ENCODE measurements around the gene BRPF1.

Gene BRPF1

GRCh38 chr3:9736831-9737230 lies 5.3 kb downstream of the BRPF1 start:
- no peak for DNase-seq (ENCODE audit: low read depth in 2 of 2)

DNA sequence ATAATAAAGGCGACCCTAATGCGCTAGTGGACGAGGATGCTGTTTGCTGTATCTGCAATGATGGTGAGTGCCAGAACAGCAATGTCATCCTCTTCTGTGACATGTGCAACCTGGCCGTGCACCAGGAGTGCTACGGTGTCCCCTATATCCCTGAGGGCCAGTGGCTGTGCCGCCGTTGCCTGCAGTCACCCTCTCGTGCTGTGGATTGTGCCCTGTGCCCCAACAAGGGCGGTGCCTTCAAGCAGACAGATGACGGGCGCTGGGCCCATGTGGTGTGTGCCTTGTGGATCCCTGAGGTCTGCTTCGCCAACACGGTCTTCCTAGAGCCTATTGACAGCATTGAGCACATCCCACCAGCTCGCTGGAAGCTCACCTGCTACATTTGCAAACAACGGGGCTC lies 7.6 kb downstream of the BRPF1 start:
- no peak for DNase-seq (ENCODE audit: low read depth in 2 of 2)

DNA sequence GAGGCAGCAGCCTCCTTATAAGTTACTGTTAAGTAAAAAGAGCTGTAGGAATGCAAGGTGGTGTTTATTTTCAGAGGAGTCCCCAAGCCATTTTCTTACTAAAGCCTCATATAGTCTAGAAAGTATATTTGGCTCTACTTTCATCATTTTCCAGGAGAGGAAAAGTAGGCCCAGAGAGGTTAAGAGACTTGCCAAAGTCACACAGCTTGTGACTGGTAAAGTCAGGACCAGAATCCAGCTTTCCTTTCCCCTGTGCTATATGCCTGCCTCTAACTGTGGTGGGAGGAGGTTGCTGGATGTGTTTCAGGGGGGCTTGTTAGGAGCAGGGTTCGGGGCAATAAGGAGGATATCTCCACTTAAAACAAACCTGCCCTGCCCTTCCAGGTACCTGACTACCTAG lies 11.0 kb downstream of the BRPF1 start:
- no peak for DNase-seq (ENCODE audit: low read depth in 2 of 2)

DNA sequence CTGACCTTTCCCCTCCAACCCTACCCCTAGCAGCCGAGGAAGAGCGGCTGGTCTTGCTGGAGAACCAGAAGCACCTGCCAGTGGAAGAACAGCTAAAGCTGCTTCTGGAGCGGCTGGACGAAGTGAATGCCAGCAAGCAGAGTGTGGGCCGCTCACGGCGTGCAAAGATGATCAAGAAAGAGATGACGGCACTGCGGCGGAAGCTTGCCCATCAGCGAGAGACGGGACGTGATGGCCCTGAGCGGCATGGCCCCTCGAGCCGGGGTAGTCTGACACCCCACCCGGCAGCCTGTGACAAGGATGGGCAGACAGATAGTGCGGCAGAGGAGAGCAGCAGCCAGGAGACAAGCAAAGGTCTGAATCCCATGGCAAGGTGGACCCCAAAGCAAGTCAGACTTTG lies 12.0 kb downstream of the BRPF1 start:
- no peak for DNase-seq (ENCODE audit: low read depth in 2 of 2)

- DNase-seq (ENCODE audit: low read depth in 2 of 2), result no peak
These were observed 12.6 kb downstream of the BRPF1 start for GRCh38 chr3:9744162-9744561.

DNA sequence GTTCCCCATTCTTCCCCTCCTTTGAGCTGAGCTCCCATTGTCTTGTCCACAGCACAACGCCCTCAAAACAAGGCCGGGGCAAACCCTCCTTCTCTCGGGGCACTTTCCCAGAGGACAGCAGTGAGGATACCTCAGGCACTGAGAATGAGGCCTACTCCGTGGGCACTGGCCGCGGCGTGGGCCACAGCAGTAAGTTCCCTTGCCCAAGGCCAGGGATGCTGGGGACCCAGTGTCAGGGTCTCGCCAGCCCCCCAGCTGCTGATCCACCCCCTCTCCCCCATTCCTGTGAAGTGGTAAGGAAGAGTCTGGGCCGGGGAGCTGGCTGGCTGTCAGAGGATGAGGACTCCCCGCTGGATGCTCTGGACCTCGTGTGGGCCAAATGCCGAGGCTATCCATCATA lies 14.0 kb downstream of the BRPF1 start:
- DNase-seq (ENCODE audit: low read depth in 2 of 2), result no peak

DNA sequence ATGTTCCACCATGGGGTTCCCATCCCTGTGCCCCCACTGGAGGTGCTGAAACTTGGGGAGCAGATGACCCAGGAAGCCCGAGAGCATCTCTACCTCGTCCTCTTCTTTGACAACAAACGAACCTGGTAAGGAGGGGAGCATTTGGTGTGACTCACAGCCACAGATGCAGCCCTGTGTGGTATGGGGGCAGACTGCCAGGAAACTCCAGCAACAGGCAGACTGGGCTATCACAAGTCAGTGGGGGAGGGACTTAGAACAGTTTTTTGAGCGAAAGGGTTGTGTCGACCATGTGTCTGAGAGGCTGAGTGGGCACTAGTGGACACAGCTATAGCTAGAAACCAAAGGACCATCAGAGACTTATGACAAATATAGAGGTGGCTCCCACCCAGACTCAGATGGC lies 14.8 kb downstream of the BRPF1 start:
- no peak for DNase-seq (ENCODE audit: low read depth in 2 of 2)

DNA sequence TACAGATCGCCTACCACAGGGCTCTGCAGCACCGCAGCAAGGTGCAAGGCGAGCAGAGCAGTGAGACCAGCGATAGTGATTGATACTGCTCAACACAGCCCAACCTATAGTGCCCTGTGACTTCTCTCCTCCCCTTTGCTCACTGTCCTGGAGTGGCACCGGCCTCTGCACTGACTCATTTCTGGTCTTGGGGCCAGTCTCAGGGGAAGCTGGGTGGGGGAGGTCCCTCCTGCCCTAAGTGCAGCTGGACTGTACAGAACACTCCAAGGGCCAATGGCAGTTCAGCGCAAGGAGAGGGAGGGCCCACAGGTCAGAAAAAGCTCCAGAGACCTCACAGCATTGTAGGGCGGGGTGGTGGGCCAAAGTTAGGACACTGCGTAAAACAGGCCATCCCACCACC lies 15.7 kb downstream of the BRPF1 start:
- no peak for DNase-seq (ENCODE audit: low read depth in 2 of 2)

DNA sequence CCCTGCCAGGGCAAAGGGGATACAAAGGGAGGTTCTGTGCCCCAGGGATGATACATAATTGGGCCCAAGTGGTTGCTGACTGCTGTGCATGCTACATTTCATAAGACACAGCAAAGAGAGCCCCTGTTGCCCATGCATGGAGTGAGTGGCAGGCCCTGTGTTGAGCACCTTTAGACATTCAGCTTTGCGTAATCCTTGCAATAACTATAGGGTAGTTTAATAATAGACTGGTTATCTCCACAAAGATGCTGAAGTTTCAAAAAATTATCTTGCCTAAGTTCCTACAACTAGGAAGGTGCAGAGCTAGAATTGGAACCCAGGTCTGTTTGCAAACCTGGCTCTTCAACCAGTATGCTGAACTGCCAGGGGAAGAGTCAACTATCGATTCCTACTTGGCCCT lies 16.5 kb downstream of the BRPF1 start:
- DNase-seq (ENCODE audit: low read depth in 2 of 2), result no peak

DNA sequence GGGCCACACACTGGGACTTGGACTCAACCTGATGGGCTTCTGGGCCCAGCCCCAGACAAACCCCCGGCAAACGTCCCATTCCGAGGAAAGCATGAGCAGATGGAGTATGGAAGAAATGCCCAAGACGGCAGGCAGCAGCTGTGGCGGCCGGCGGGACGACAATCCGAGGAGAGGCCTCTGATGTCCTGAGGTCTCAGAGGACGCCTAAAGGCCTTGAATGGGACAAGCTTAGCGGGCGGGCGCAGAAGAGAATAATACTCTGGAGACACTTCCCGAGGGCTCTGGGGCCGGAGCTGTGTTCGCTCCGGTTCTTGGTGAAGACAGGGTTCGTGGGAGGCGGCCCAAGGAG lies 17.7 kb downstream of the BRPF1 start:
- DNase-seq (ENCODE audit: low read depth in 2 of 2), result no peak

DNA sequence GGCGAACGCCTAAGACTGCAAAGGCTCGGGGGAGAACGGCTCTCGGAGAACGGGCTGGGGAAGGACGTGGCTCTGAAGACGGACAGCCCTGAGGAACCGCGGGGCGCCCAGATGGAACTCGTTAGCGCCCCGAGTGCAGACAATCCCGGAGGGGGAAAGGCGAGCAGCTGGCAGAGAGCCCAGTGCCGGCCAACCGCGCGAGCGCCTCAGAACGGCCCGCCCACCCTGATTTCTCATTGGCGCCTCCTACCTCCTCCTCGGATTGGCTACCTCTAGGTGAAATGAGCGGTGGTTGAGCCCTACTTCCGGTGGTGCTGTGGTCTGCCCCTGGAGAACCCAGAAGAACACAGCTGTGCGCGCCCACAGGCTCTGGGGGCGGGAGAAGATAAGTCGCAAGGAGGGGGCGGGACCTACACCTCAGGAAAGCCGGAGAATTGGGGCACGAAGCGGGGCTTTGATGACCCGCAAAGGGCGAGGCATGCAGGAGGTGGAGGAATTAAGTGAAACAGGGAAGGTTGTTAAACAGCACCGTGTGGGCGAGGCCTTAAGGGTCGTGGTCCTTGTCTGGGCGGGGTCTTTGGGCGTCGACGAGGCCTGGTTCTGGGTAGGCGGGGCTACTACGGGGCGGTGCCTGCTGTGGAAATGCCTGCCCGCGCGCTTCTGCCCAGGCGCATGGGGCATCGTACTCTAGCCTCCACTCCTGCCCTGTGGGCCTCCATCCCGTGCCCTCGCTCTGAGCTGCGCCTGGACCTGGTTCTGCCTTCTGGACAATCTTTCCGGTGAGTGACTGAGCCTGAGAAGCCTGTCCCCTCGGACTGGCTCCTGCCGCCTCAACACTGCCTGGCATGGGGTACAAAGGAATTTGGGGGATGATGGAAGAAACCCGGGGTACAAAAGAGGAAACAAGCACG lies 18.4 kb downstream of the BRPF1 start, which contains the start of gene OGG1:
TSS of gene OGG1 (plus strand) at position 308 of the 911 bp plus-strand sequence. CDS start at position 643, 335 bp downstream.
- DNase-seq (ENCODE audit: low read depth in 2 of 2), result peak; percentile 84 to 89

DNA sequence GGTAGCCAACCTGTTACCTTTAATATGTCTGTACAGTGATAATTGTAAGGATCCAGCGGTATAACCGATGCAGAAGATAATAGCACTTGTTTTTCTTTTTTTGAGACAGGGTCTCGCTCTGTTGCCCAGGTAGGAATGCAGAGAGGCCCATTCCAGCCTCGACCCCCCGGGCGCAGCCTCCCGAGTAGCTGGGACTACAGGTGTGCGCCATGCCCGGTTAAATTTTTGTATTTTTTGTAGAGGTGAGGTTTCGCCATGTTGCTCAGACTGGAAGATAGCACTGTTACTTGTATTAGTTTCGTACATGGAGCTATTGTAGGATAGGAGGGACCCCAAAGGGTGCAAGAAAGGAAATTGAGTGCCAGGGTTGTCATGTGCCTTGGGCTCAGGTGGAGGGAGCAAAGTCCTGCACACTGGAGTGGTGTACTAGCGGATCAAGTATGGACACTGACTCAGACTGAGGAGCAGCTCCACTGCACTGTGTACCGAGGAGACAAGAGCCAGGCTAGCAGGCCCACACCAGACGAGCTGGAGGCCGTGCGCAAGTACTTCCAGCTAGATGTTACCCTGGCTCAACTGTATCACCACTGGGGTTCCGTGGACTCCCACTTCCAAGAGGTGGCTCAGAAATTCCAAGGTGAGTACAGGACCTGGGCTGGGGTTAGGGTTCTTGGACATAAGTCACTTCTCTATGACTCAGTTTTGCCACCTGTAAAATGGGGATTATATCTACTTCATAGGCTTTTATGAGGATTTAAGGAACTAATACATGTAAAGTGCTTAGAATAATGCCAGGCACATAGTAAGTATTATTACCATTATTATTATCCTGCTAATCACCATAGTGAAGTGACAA lies 19.2 kb downstream of the BRPF1 start:
- no peak for DNase-seq (ENCODE audit: low read depth in 2 of 2)

GRCh38 chr3:9754678-9755077 lies 23.1 kb downstream of the BRPF1 start:
- DNase-seq (ENCODE audit: low read depth in 2 of 2), result no peak

DNA sequence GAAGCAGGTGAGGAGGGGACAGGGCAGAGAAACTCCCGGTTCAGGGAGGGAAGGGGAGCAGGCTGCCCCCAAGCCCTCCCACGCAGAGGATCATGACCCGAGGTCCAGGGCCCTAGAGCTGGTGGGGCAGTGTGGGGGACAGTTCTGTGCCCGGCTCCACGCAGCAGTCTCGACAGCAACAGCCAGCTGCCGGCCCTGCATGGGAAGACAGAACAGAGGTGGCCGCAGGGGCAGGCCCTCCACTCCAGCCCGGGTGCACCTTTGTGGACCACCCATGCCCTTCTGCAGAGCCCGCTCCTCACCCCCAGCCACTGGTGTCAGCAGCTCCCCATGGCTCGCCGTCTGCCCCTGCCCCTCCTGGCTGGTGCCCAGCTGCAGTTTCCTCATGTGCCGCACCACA lies 25.9 kb downstream of the BRPF1 start:
- no peak for DNase-seq (ENCODE audit: low read depth in 2 of 2)

GRCh38 chr3:9760779-9761505 lies 29.4 kb downstream of the BRPF1 start:
- DNase-seq (ENCODE audit: low read depth in 2 of 2), result no peak

- DNase-seq (ENCODE audit: low read depth in 2 of 2), result no peak
These were observed 30.4 kb downstream of the BRPF1 start for GRCh38 chr3:9761919-9762318.

- DNase-seq (ENCODE audit: low read depth in 2 of 2), result no peak
These were observed 31.3 kb downstream of the BRPF1 start for GRCh38 chr3:9762871-9763270.

- no peak for DNase-seq (ENCODE audit: low read depth in 2 of 2)
These were observed 34.3 kb downstream of the BRPF1 start for GRCh38 chr3:9765865-9766264.

GRCh38 chr3:9767418-9767817 lies 35.9 kb downstream of the BRPF1 start:
- no peak for DNase-seq (ENCODE audit: low read depth in 2 of 2)

GRCh38 chr3:9768141-9768775 lies 36.7 kb downstream of the BRPF1 start:
- DNase-seq (ENCODE audit: low read depth in 2 of 2), result no peak

DNA sequence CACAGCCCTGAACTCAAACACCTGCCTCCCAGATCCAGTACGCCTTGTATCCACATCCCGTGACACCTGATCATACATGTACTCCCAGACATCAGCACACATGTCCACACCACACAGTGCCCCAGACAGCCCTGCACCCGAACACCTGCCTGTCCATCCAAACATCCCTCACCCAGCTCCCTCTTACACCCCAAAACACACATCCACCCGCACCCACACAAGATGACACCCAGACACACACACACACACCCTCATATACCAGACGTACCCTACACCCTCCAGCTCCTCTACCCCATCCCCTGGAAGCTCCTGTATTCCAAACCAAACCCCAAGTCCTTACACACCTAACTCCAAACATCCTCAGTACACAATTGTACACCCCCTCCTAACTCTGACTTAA lies 37.5 kb downstream of the BRPF1 start:
- DNase-seq (ENCODE audit: low read depth in 2 of 2), result no peak

Measured in stimulated activated CD8-positive, alpha-beta memory T cell treated with anti-CD3 and anti-CD28 coated beads, Interleukin-7, amount 100 ng/mL, for 1 hour (primary cell).